Naive thymus-derived CD4-positive, alpha-beta T cell (primary cell): ENCODE measurements around the gene MICAL3. TPM values are rescaled to one million over a fixed set of nuclear protein-coding genes. Genes with fewer than 3 reads are reported as not detected.

Experiments used
- ATAC-seq: fragments of 150-1000 bp; cut with Tn5 transposase; 2 replicates; pipeline ENCODE4 v1.10.0; 2021; ENCODE audit warnings: mild to moderate bottlenecking, moderate library complexity
- CTCF ChIA-PET: fragments of 350-600 bp; sonication (Branson Sonifier 250); formaldehyde crosslinking; loops from one replicate; lab custom pipeline; 2021; ENCODE audit warnings: antibody characterized with exemption; lab: Charles Lee
- POLR2A ChIA-PET: fragments of 350-600 bp; sonication (Branson Sonifier 250); formaldehyde crosslinking; loops from one replicate; lab custom pipeline; 2021; ENCODE audit warnings: antibody characterized with exemption, inconsistent platforms; lab: Charles Lee
- DNase-seq, 9 donors: peaks; one replicate each; pipeline versions ENCODE4 v3.0.0 to v3.0.0-alpha.2; 2020 to 2022; ENCODE audit warnings: mixed read lengths in 1 of 9
- H3K27ac ChIP-seq: one replicate; pipeline ENCODE4 v1.7.0; 2013; ENCODE audit warnings: mild to moderate bottlenecking, low read depth, low read length, moderate library complexity
- H3K27me3 ChIP-seq, 2 donors: one replicate each; pipeline ENCODE4 v1.7.0; 2013; ENCODE audit warnings: low read length in 2 of 2, mild to moderate bottlenecking in 2 of 2, moderate library complexity in 2 of 2; ENCODE audit not compliant: control insufficient read depth in 2 of 2, insufficient read depth in 2 of 2
- H3K36me3 ChIP-seq, 3 experiments: 1 replicate in 2 of 3; 2 replicates in 1 of 3; pipeline ENCODE4 v1.7.0; 2013; ENCODE audit warnings: low read length in 3 of 3, mild to moderate bottlenecking in 3 of 3, moderate library complexity in 1 of 3; ENCODE audit not compliant: insufficient read depth in 3 of 3, control insufficient read depth in 2 of 3
- H3K4me1 ChIP-seq, 2 donors: one replicate each; pipeline ENCODE4 v1.7.0; 2013; ENCODE audit warnings: low read length in 2 of 2, mild to moderate bottlenecking in 2 of 2, moderate library complexity in 1 of 2; ENCODE audit not compliant: control insufficient read depth in 2 of 2, insufficient read depth in 2 of 2
- H3K4me3 ChIP-seq: 2 replicates; pipeline ENCODE4 v1.7.0; 2013; ENCODE audit warnings: mild to moderate bottlenecking, low read length
- H3K9me3 ChIP-seq, 3 experiments: 1 replicate in 2 of 3; 2 replicates in 1 of 3; pipeline ENCODE4 v1.7.0; 2013; ENCODE audit warnings: low read length in 3 of 3; ENCODE audit not compliant: control insufficient read depth in 2 of 3
- H3K27ac Mint-ChIP-seq, 9 donors: one replicate each; pipeline ENCODE4 v1.8.0; 2020 to 2022; ENCODE audit warnings: mixed read lengths in 9 of 9, mild to moderate bottlenecking in 8 of 9, moderate library complexity in 5 of 9, inconsistent platforms in 2 of 9
- H3K27me3 Mint-ChIP-seq, 5 donors: one replicate each; pipeline ENCODE4 v1.8.0; 2021 to 2022; ENCODE audit warnings: mixed read lengths in 5 of 5, mild to moderate bottlenecking in 1 of 5
- H3K36me3 Mint-ChIP-seq, 5 donors: one replicate each; pipeline ENCODE4 v1.8.0; 2020 to 2022; ENCODE audit warnings: mixed read lengths in 5 of 5, mild to moderate bottlenecking in 3 of 5, inconsistent platforms in 1 of 5
- H3K4me1 Mint-ChIP-seq, 7 donors: one replicate each; pipeline ENCODE4 v1.8.0; 2020 to 2022; ENCODE audit warnings: mixed read lengths in 7 of 7, mild to moderate bottlenecking in 3 of 7, inconsistent platforms in 1 of 7
- H3K4me3 Mint-ChIP-seq, 10 donors: one replicate each; pipeline ENCODE4 v1.8.0; 2020 to 2022; ENCODE audit warnings: mild to moderate bottlenecking in 10 of 10, mixed read lengths in 10 of 10, moderate library complexity in 6 of 10, inconsistent platforms in 2 of 10
- H3K9me3 Mint-ChIP-seq, 11 donors: one replicate each; pipeline ENCODE4 v1.8.0; 2020 to 2022; ENCODE audit warnings: mixed read lengths in 11 of 11, mild to moderate bottlenecking in 4 of 11, inconsistent platforms in 1 of 11, moderate library complexity in 1 of 11
- intact Hi-C, 2 donors: fragments of 100-400 bp; cut with micrococcal nuclease; formaldehyde crosslinking; loops; one replicate each; pipeline ENCODE4 v1.15.1; 2023
- polyA plus RNA-seq, 2 donors: library from polyadenylated mRNA; unstranded; fragments of 300-500 nt; fragmentation: Illumina TruSeq; gene quantifications; one replicate each; pipeline ENCODE4 v1.2.3, GENCODE V29; 2021
- total RNA-seq, 6 experiments: library from RNA in 5 of 6; stranded (reverse) in 5 of 6; gene quantifications; 1 replicate in 5 of 6; 2 replicates in 1 of 6; pipeline ENCODE4 v1.2.3 and lab custom pipeline; 2021 to 2026

The MICAL3 gene
- total and polyA plus RNA-seq, 7 experiments from 2014 or later: 0.28 to 43.9 (median 11.4) TPM

GRCh38 chr22:17903564-17904295 is 120.6 kb downstream of the MICAL3 start:
- POLR2A ChIA-PET: no interaction called here
- no peak overlapping the region for H3K4me3 ChIP-seq
- no peaks in the 10 kb centered on the region for H3K9me3 Mint-ChIP-seq
- H3K4me1 Mint-ChIP-seq: peaks cover 0 to 2% (median 0%) of the 10 kb centered on the region in 7 donors
- H3K4me1 ChIP-seq: no peaks in the 10 kb centered on the region
- peaks cover 0 to 43% (median 0%) of the 10 kb centered on the region in 5 donors for H3K36me3 Mint-ChIP-seq
- H3K36me3 ChIP-seq: peaks cover 0 to 14% (median 0%) of the 10 kb centered on the region in 3 experiments
- no peak overlapping the region for H3K27ac Mint-ChIP-seq
- intact Hi-C loops: no loop called here
- H3K27me3 ChIP-seq: no peaks in the 10 kb centered on the region
- no peak overlapping the region for H3K27ac ChIP-seq
- H3K27me3 Mint-ChIP-seq: no peaks in the 10 kb centered on the region
- H3K4me3 Mint-ChIP-seq: no peak overlapping the region
- CTCF ChIA-PET: interaction anchor here (0.7 kb wide), 1 partner anchor 36 kb away, joined by 3 read pairs; no protein-coding TSS in a partner anchor
- ATAC-seq: no peak
- no peaks in the 10 kb centered on the region for H3K9me3 ChIP-seq
- no peak for DNase-seq

- DNase-seq (no peak), ATAC-seq (no peak)
- intact Hi-C loops: no loop called here
- Histone ChIP-seq H3K27me3 (no peaks in the 10 kb centered on the region), H3K27ac (no peak overlapping the region), H3K4me1 (no peaks in the 10 kb centered on the region), H3K4me3 (no peak overlapping the region), H3K36me3 (peaks cover 0 to 14% (median 0%) of the 10 kb centered on the region in 3 experiments), H3K9me3 (no peaks in the 10 kb centered on the region)
- no peak overlapping the region for H3K27ac Mint-ChIP-seq
- H3K4me3 Mint-ChIP-seq: no peak overlapping the region
- no peaks in the 10 kb centered on the region for H3K9me3 Mint-ChIP-seq
- peaks cover 0 to 44% (median 0%) of the 10 kb centered on the region in 5 donors for H3K36me3 Mint-ChIP-seq
- no peaks in the 10 kb centered on the region for H3K27me3 Mint-ChIP-seq
- CTCF ChIA-PET: no interaction called here
- H3K4me1 Mint-ChIP-seq: peaks cover 0 to 2% (median 0%) of the 10 kb centered on the region in 7 donors
- POLR2A ChIA-PET: no interaction called here
These were observed 121.4 kb downstream of the MICAL3 start for GRCh38 chr22:17902960-17903359.

- no peak for ATAC-seq
- Histone ChIP-seq H3K4me1 (no peaks in the 10 kb centered on the region), H3K36me3 (no peaks in the 10 kb centered on the region), H3K27ac (no peak overlapping the region), H3K9me3 (no peaks in the 10 kb centered on the region), H3K27me3 (no peaks in the 10 kb centered on the region), H3K4me3 (no peak overlapping the region)
- no peak for DNase-seq
- no peak overlapping the region for H3K27ac Mint-ChIP-seq
- H3K9me3 Mint-ChIP-seq: no peaks in the 10 kb centered on the region
- intact Hi-C loops: no loop called here
- ChIA-PET CTCF (no interaction called here), POLR2A (no interaction called here)
- no peaks in the 10 kb centered on the region for H3K27me3 Mint-ChIP-seq
- no peak overlapping the region for H3K4me3 Mint-ChIP-seq
- H3K36me3 Mint-ChIP-seq: peaks cover 2 to 31% (median 5%) of the 10 kb centered on the region in 5 donors
- peaks cover 0 to 5% (median 4%) of the 10 kb centered on the region in 7 donors for H3K4me1 Mint-ChIP-seq
These were observed 126.0 kb downstream of the MICAL3 start for GRCh38 chr22:17898375-17898774.

- no peaks in the 10 kb centered on the region for H3K36me3 ChIP-seq
- POLR2A ChIA-PET: no interaction called here
- no peak overlapping the region for H3K4me3 Mint-ChIP-seq
- H3K4me1 ChIP-seq: no peaks in the 10 kb centered on the region
- H3K9me3 Mint-ChIP-seq: no peaks in the 10 kb centered on the region
- H3K27me3 Mint-ChIP-seq: no peaks in the 10 kb centered on the region
- DNase-seq: no peak
- peaks cover 0 to 5% (median 4%) of the 10 kb centered on the region in 7 donors for H3K4me1 Mint-ChIP-seq
- peaks cover 3 to 36% (median 10%) of the 10 kb centered on the region in 5 donors for H3K36me3 Mint-ChIP-seq
- no peaks in the 10 kb centered on the region for H3K27me3 ChIP-seq
- H3K27ac ChIP-seq: no peak overlapping the region
- CTCF ChIA-PET: no interaction called here
- H3K9me3 ChIP-seq: no peaks in the 10 kb centered on the region
- H3K27ac Mint-ChIP-seq: no peak overlapping the region
- intact Hi-C loops: no loop called here
- ATAC-seq: no peak
- H3K4me3 ChIP-seq: no peak overlapping the region
These were observed 126.5 kb downstream of the MICAL3 start for GRCh38 chr22:17897858-17898257.

- H3K36me3 Mint-ChIP-seq: peaks cover 3 to 39% (median 13%) of the 10 kb centered on the region in 5 donors
- no peak overlapping the region for H3K27ac ChIP-seq
- peak overlapping the region in 2 of 9 donors; percentile 1 to 14 for H3K27ac Mint-ChIP-seq
- no peak for ATAC-seq
- H3K27me3 Mint-ChIP-seq: no peaks in the 10 kb centered on the region
- no peak overlapping the region for H3K4me3 Mint-ChIP-seq
- DNase-seq: no peak
- H3K27me3 ChIP-seq: no peaks in the 10 kb centered on the region
- ChIA-PET CTCF (no interaction called here), POLR2A (no interaction called here)
- H3K9me3 ChIP-seq: no peaks in the 10 kb centered on the region
- no peaks in the 10 kb centered on the region for H3K36me3 ChIP-seq
- no peaks in the 10 kb centered on the region for H3K4me1 ChIP-seq
- H3K9me3 Mint-ChIP-seq: no peaks in the 10 kb centered on the region
- no peak overlapping the region for H3K4me3 ChIP-seq
- intact Hi-C loops: no loop called here
- peaks cover 0 to 5% (median 4%) of the 10 kb centered on the region in 7 donors for H3K4me1 Mint-ChIP-seq
These were observed 126.9 kb downstream of the MICAL3 start for GRCh38 chr22:17897426-17897825.

GRCh38 chr22:17896586-17896985 is 127.8 kb downstream of the MICAL3 start:
- Mint-ChIP-seq H3K4me3 (no peak overlapping the region), H3K27ac (no peak overlapping the region), H3K4me1 (peaks cover 0 to 5% (median 4%) of the 10 kb centered on the region in 7 donors), H3K36me3 (peaks cover 3 to 39% (median 13%) of the 10 kb centered on the region in 5 donors), H3K9me3 (no peaks in the 10 kb centered on the region), H3K27me3 (no peaks in the 10 kb centered on the region)
- Histone ChIP-seq H3K9me3 (no peaks in the 10 kb centered on the region), H3K27me3 (no peaks in the 10 kb centered on the region), H3K36me3 (no peaks in the 10 kb centered on the region), H3K4me3 (no peak overlapping the region), H3K4me1 (no peaks in the 10 kb centered on the region), H3K27ac (no peak overlapping the region)
- ATAC-seq (no peak), DNase-seq (no peak)
- ChIA-PET POLR2A (no interaction called here), CTCF (no interaction called here)
- intact Hi-C loops: no loop called here
